OCI-LY7 (cell line): Measurements from ENCODE around the gene STX11. TPM values are rescaled to one million over a fixed set of nuclear protein-coding genes. Genes with fewer than 3 reads are reported as not detected.

Experiments
- BruUV-seq: library from RNA; stranded (reverse); fragments of 400-500 nt; replicated peaks from 2 replicates; lab custom pipeline; 2021; lab: Mats Ljungman, UMichigan
- CTCF ChIA-PET: fragments of 300-600 bp; sonication (Branson Sonifier 250); formaldehyde crosslinking; loops from one replicate; lab custom pipeline; 2022; ENCODE audit warnings: antibody characterized with exemption; ENCODE audit not compliant: unreplicated experiment; lab: Charles Lee
- POLR2A ChIA-PET: fragments of 300-600 bp; sonication (Branson Sonifier 250); formaldehyde crosslinking; loops from one replicate; lab custom pipeline; 2022; ENCODE audit warnings: antibody characterized with exemption; lab: Charles Lee
- DNase-seq: peaks from one replicate; pipeline ENCODE4 v3.0.0-alpha.2; 2015; ENCODE audit warnings: low spot score
- H2AFZ ChIP-seq: fragments of 200-600 bp; sonication (generic), shearing (Covaris generic); 2 replicates; pipeline ENCODE4 v1.6.1; 2014; ENCODE audit warnings: mild to moderate bottlenecking, antibody characterized with exemption, low read length, moderate library complexity
- H3K27ac ChIP-seq: fragments of 200-600 bp; sonication (generic); 2 replicates; pipeline ENCODE4 v1.5.1; 2014; ENCODE audit warnings: mixed run types, low read depth, mild to moderate bottlenecking, moderate library complexity, low read length, inconsistent platforms; ENCODE audit not compliant: poor library complexity, severe bottlenecking
- H3K36me3 ChIP-seq: fragments of 200-600 bp; sonication (generic); 2 replicates; pipeline ENCODE4 v1.6.1; 2014; ENCODE audit warnings: mild to moderate bottlenecking, antibody characterized with exemption, low read length, moderate library complexity, mixed read lengths; ENCODE audit not compliant: insufficient read depth
- H3K4me1 ChIP-seq: fragments of 200-600 bp; sonication (generic); 2 replicates; pipeline ENCODE4 v1.5.1; 2014; ENCODE audit warnings: mild to moderate bottlenecking, low read length; ENCODE audit not compliant: insufficient read depth, poor library complexity, severe bottlenecking
- H3K4me2 ChIP-seq: fragments of 200-600 bp; sonication (generic); 2 replicates; pipeline ENCODE4 v1.6.1; 2014; ENCODE audit warnings: mild to moderate bottlenecking, low read length
- H3K4me3 ChIP-seq: fragments of 200-600 bp; sonication (generic); 2 replicates; pipeline ENCODE4 v1.5.1; 2014; ENCODE audit warnings: mild to moderate bottlenecking, low read depth, low read length; ENCODE audit not compliant: poor library complexity, severe bottlenecking
- H3K79me2 ChIP-seq: fragments of 200-600 bp; sonication (generic); 2 replicates; pipeline ENCODE4 v1.6.1; 2016; ENCODE audit warnings: low read depth, mild to moderate bottlenecking, low read length, moderate library complexity, mixed read lengths; ENCODE audit not compliant: insufficient read depth
- H3K9me2 ChIP-seq: fragments of 200-600 bp; sonication (generic); 2 replicates; pipeline ENCODE4 v1.6.1; 2016; ENCODE audit warnings: mild to moderate bottlenecking, low read length, mixed read lengths; ENCODE audit not compliant: insufficient read depth
- H3K9me3 ChIP-seq: fragments of 200-600 bp; sonication (generic); 2 replicates; pipeline ENCODE4 v1.6.1; 2014; ENCODE audit warnings: mild to moderate bottlenecking, mixed run types, low read length, mixed read lengths
- H4K20me1 ChIP-seq: fragments of 200-600 bp; sonication (generic); 2 replicates; pipeline ENCODE4 v1.6.1; 2014; ENCODE audit warnings: mild to moderate bottlenecking, antibody characterized with exemption, low read length, moderate library complexity, mixed read lengths; ENCODE audit not compliant: insufficient read depth
- EZH2phosphoT487 ChIP-seq: fragments of 200-600 bp; sonication (generic); IDR thresholded peaks from 2 replicates; pipeline ENCODE4 v1.6.1; 2018; ENCODE audit warnings: low read depth, borderline replicate concordance, mild to moderate bottlenecking, mixed run types, antibody characterized with exemption, low read length, moderate library complexity, mixed read lengths
- intact Hi-C: fragments of 100-400 bp; cut with micrococcal nuclease; formaldehyde crosslinking; loops from one replicate; pipeline ENCODE4 v1.10.0; 2022; ENCODE audit not compliant: unreplicated experiment
- total RNA-seq, 2 experiments: library from RNA; depleted of rRNA in 1 of 2; stranded (reverse); fragments of >200 nt in 1 of 2; shearing (Covaris generic) in 1 of 2; gene quantifications; 2 replicates each; pipeline ENCODE4 v1.2.3, GENCODE V29; 2014 to 2022
- TF ChIP-seq, protein P1 (sequence below): fragments of 200-600 bp; sonication (generic); conservative IDR thresholded peaks from 2 replicates; pipeline ENCODE4 v1.5.1; 2014; ENCODE audit warnings: mild to moderate bottlenecking, antibody characterized with exemption, low read length, moderate library complexity, mixed read lengths

Gene STX11
- total RNA-seq, 2 experiments from 2014 or later, result 0.16 to 1.1 TPM

DNA sequence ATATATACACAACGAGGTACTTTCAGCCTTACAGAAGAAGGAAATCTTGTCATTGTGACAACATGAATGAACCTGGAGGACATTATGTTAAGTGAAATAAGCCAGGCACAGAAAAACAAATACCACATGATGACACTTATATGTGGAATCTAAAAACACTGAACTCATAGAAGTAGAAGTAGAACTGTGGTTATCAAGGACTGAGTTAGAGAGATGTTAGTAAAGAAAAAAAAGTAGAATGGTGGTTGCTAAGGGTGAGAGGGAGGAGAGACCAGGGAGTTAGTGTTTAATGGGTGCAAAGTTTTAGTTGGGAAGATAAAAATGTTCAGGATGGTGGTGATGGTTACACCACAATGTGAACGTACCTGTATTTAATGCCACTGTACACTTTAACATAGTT is 4.8 kb upstream of the STX11 start:
- H3K9me3 ChIP-seq, result no peaks in the 10 kb centered on the region
- no peaks in the 10 kb centered on the region for H4K20me1 ChIP-seq
- BruUV-seq, result no TSS peak
- intact Hi-C loops, result loop anchor here (5.0 kb wide), 1 partner anchor 33 kb away; no protein-coding TSS in a partner anchor
- no peak overlapping the region for H2AFZ ChIP-seq
- H3K9me2 ChIP-seq, result no peaks in the 10 kb centered on the region
- no peak overlapping the region for H3K4me3 ChIP-seq
- ChIA-PET CTCF (no interaction called here), POLR2A (no interaction called here)
- H3K27ac ChIP-seq, result no peak overlapping the region
- DNase-seq, result no peak
- no peak overlapping the region for H3K4me2 ChIP-seq
- TF ChIP-seq, protein P1, sequence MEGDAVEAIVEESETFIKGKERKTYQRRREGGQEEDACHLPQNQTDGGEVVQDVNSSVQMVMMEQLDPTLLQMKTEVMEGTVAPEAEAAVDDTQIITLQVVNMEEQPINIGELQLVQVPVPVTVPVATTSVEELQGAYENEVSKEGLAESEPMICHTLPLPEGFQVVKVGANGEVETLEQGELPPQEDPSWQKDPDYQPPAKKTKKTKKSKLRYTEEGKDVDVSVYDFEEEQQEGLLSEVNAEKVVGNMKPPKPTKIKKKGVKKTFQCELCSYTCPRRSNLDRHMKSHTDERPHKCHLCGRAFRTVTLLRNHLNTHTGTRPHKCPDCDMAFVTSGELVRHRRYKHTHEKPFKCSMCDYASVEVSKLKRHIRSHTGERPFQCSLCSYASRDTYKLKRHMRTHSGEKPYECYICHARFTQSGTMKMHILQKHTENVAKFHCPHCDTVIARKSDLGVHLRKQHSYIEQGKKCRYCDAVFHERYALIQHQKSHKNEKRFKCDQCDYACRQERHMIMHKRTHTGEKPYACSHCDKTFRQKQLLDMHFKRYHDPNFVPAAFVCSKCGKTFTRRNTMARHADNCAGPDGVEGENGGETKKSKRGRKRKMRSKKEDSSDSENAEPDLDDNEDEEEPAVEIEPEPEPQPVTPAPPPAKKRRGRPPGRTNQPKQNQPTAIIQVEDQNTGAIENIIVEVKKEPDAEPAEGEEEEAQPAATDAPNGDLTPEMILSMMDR, result no peak
- no peak for TF ChIP-seq EZH2phosphoT487
- H3K79me2 ChIP-seq, result no peaks in the 10 kb centered on the region
- H3K4me1 ChIP-seq, result no peaks in the 10 kb centered on the region
- no peaks in the 10 kb centered on the region for H3K36me3 ChIP-seq

DNA sequence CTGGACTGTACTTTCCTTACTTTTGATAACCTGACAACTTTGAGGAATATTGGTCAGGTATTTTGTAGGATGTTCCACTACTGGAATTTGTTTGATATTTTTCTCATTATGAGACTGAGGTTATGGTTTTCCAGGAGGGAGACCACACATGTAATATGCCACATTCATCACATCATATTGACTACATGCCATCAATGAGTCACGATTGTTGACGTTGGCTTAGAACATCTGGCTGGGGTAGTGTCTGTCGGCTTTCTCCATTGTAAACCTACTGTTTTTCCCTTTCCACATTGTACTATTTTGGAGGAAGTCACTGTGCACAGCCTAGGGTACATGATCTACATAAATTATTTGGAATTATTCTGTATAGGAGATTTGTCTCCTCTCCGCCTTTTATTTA is 1.4 kb upstream of the STX11 start:
- H3K4me1 ChIP-seq, result no peaks in the 10 kb centered on the region
- no peak overlapping the region for H2AFZ ChIP-seq
- no peak overlapping the region for H3K27ac ChIP-seq
- no peak for DNase-seq
- TF ChIP-seq EZH2phosphoT487, result no peak
- TF ChIP-seq, protein P1, result no peak
- ChIA-PET CTCF (no interaction called here), POLR2A (no interaction called here)
- H3K79me2 ChIP-seq, result no peaks in the 10 kb centered on the region
- intact Hi-C loops, result loop anchor here (5.0 kb wide), 1 partner anchor 37 kb away; no protein-coding TSS in a partner anchor
- no peaks in the 10 kb centered on the region for H3K9me3 ChIP-seq
- no peaks in the 10 kb centered on the region for H3K36me3 ChIP-seq
- no TSS peak for BruUV-seq
- no peak overlapping the region for H3K4me2 ChIP-seq
- H4K20me1 ChIP-seq, result no peaks in the 10 kb centered on the region
- no peaks in the 10 kb centered on the region for H3K9me2 ChIP-seq
- H3K4me3 ChIP-seq, result no peak overlapping the region

- H4K20me1 ChIP-seq, result no peaks in the 10 kb centered on the region
- H3K4me1 ChIP-seq, result no peaks in the 10 kb centered on the region
- TF ChIP-seq, protein P1, result no peak
- no peak for TF ChIP-seq EZH2phosphoT487
- H2AFZ ChIP-seq, result no peak overlapping the region
- H3K4me2 ChIP-seq, result peak overlapping the region; percentile 62; the same call in 1 of the 2 replicates
- H3K9me2 ChIP-seq, result no peaks in the 10 kb centered on the region
- H3K79me2 ChIP-seq, result no peaks in the 10 kb centered on the region
- ChIA-PET POLR2A (interaction anchor here (1.0 kb wide), 1 partner anchor 63 kb away, joined by 4 read pairs; no protein-coding TSS in a partner anchor), CTCF (no interaction called here)
- no peaks in the 10 kb centered on the region for H3K36me3 ChIP-seq
- no TSS peak for BruUV-seq
- DNase-seq, result no peak
- intact Hi-C loops, result loop anchor here (5.0 kb wide), 1 partner anchor 37 kb away; no protein-coding TSS in a partner anchor
- no peak overlapping the region for H3K27ac ChIP-seq
- H3K4me3 ChIP-seq, result no peak overlapping the region
- H3K9me3 ChIP-seq, result no peaks in the 10 kb centered on the region
Observed at GRCh38 chr6:144149558-144149893, 791 bp upstream of the STX11 start.
